Measurements from ENCODE around the gene C1QL2. TPM values are rescaled to one million over a fixed set of nuclear protein-coding genes. Genes with fewer than 3 reads are reported as not detected.
A peak's percentile ranks its signal among the peaks of the same experiment; 100 is the strongest.

The C1QL2 gene
- total RNA-seq, 2 donors from 2014 or later, result not detected

- Histone ChIP-seq H3K4me1 (no peaks in the 10 kb centered on the region), H3K27me3 (no peaks in the 10 kb centered on the region), H3K36me3 (no peaks in the 10 kb centered on the region), H3K9me3 (no peaks in the 10 kb centered on the region), H3K27ac (no peak overlapping the region), H3K4me3 (no peak overlapping the region)
- DNase-seq (ENCODE audit: low spot score), result no peak
- no peak for TF ChIP-seq CTCF (IDR thresholded peaks at IDR 0.05)
Observed at GRCh38 chr2:119119999-119120756, 38.4 kb downstream of the C1QL2 start.

- H3K4me3 ChIP-seq, result no peak overlapping the region
- H3K4me1 ChIP-seq, result no peaks in the 10 kb centered on the region
- no peak for TF ChIP-seq CTCF (IDR thresholded peaks at IDR 0.05)
- no peaks in the 10 kb centered on the region for H3K9me3 ChIP-seq
- no peak for DNase-seq (ENCODE audit: low spot score)
- no peak overlapping the region for H3K27ac ChIP-seq
- no peaks in the 10 kb centered on the region for H3K36me3 ChIP-seq
- H3K27me3 ChIP-seq, result no peaks in the 10 kb centered on the region
Observed at GRCh38 chr2:119119076-119119785, 39.3 kb downstream of the C1QL2 start.

- no peak for DNase-seq (ENCODE audit: low spot score)
- Histone ChIP-seq H3K36me3 (no peaks in the 10 kb centered on the region), H3K27me3 (no peaks in the 10 kb centered on the region), H3K4me3 (no peak overlapping the region), H3K4me1 (no peaks in the 10 kb centered on the region), H3K27ac (no peak overlapping the region), H3K9me3 (no peaks in the 10 kb centered on the region)
- no peak for TF ChIP-seq CTCF (IDR thresholded peaks at IDR 0.05)
Observed at GRCh38 chr2:119117891-119118882, 40.4 kb downstream of the C1QL2 start.

- no peak for TF ChIP-seq CTCF (IDR thresholded peaks at IDR 0.05)
- no peaks in the 10 kb centered on the region for H3K36me3 ChIP-seq
- H3K4me3 ChIP-seq, result no peak overlapping the region
- H3K27me3 ChIP-seq, result no peaks in the 10 kb centered on the region
- DNase-seq (ENCODE audit: low spot score), result peak; percentile 44
- H3K4me1 ChIP-seq, result no peaks in the 10 kb centered on the region
- no peak overlapping the region for H3K27ac ChIP-seq
- H3K9me3 ChIP-seq, result no peaks in the 10 kb centered on the region
Observed at GRCh38 chr2:119117408-119117807, 41.1 kb downstream of the C1QL2 start.

GRCh38 chr2:119116411-119117295, 41.9 kb downstream of the C1QL2 start:
- no peaks in the 10 kb centered on the region for H3K27me3 ChIP-seq

More at GRCh38 chr2:119116411-119117295, 41.9 kb downstream of the C1QL2 start:
- Histone ChIP-seq H3K9me3 (no peaks in the 10 kb centered on the region), H3K27ac (no peak overlapping the region), H3K4me3 (no peak overlapping the region), H3K4me1 (no peaks in the 10 kb centered on the region), H3K36me3 (no peaks in the 10 kb centered on the region)
- peak; percentile 34 for DNase-seq (ENCODE audit: low spot score)
- no peak for TF ChIP-seq CTCF (IDR thresholded peaks at IDR 0.05)
